ENCODE results near the gene DKK1.

DNA sequence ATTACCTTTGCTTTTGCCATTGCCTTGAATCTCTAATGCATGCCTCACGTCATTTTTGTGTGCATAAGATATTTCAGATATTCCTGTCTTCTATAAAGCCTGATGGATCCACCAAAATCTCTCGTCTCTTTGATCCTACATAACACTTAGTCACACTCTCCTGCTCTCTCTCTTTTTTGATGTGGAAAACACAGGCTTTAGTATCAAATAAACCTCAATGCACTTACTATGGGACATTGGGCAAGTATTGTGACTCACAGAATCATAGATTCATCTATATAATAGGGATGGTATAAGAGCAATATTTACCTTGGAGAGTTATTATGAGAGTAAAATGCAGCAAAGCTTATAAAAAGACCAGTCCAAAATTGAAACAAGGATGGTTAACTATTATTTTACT lies 39.1 kb downstream of the DKK1 start:
- TF ChIP-seq POLR2A (IDR thresholded peaks at IDR 0.05; ENCODE audit: low read length): no peak
- TF ChIP-seq, protein P1, sequence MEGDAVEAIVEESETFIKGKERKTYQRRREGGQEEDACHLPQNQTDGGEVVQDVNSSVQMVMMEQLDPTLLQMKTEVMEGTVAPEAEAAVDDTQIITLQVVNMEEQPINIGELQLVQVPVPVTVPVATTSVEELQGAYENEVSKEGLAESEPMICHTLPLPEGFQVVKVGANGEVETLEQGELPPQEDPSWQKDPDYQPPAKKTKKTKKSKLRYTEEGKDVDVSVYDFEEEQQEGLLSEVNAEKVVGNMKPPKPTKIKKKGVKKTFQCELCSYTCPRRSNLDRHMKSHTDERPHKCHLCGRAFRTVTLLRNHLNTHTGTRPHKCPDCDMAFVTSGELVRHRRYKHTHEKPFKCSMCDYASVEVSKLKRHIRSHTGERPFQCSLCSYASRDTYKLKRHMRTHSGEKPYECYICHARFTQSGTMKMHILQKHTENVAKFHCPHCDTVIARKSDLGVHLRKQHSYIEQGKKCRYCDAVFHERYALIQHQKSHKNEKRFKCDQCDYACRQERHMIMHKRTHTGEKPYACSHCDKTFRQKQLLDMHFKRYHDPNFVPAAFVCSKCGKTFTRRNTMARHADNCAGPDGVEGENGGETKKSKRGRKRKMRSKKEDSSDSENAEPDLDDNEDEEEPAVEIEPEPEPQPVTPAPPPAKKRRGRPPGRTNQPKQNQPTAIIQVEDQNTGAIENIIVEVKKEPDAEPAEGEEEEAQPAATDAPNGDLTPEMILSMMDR (IDR thresholded peaks at IDR 0.05): no peak
- no peak for TF ChIP-seq BHLHE40 (IDR thresholded peaks at IDR 0.05; ENCODE audit: low read depth, low read length)
- TF ChIP-seq, protein P2, sequence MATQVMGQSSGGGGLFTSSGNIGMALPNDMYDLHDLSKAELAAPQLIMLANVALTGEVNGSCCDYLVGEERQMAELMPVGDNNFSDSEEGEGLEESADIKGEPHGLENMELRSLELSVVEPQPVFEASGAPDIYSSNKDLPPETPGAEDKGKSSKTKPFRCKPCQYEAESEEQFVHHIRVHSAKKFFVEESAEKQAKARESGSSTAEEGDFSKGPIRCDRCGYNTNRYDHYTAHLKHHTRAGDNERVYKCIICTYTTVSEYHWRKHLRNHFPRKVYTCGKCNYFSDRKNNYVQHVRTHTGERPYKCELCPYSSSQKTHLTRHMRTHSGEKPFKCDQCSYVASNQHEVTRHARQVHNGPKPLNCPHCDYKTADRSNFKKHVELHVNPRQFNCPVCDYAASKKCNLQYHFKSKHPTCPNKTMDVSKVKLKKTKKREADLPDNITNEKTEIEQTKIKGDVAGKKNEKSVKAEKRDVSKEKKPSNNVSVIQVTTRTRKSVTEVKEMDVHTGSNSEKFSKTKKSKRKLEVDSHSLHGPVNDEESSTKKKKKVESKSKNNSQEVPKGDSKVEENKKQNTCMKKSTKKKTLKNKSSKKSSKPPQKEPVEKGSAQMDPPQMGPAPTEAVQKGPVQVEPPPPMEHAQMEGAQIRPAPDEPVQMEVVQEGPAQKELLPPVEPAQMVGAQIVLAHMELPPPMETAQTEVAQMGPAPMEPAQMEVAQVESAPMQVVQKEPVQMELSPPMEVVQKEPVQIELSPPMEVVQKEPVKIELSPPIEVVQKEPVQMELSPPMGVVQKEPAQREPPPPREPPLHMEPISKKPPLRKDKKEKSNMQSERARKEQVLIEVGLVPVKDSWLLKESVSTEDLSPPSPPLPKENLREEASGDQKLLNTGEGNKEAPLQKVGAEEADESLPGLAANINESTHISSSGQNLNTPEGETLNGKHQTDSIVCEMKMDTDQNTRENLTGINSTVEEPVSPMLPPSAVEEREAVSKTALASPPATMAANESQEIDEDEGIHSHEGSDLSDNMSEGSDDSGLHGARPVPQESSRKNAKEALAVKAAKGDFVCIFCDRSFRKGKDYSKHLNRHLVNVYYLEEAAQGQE (IDR thresholded peaks at IDR 0.05): no peak
- no peak for TF ChIP-seq EP300 (IDR thresholded peaks at IDR 0.05)
- TF ChIP-seq, protein P3, sequence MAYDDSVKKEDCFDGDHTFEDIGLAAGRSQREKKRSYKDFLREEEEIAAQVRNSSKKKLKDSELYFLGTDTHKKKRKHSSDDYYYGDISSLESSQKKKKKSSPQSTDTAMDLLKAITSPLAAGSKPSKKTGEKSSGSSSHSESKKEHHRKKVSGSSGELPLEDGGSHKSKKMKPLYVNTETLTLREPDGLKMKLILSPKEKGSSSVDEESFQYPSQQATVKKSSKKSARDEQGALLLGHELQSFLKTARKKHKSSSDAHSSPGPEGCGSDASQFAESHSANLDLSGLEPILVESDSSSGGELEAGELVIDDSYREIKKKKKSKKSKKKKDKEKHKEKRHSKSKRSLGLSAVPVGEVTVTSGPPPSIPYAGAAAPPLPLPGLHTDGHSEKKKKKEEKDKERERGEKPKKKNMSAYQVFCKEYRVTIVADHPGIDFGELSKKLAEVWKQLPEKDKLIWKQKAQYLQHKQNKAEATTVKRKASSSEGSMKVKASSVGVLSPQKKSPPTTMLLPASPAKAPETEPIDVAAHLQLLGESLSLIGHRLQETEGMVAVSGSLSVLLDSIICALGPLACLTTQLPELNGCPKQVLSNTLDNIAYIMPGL (CRISPR knock-in tag; IDR thresholded peaks at IDR 0.05; ENCODE audit: borderline replicate concordance): no peak
- no peak for TF ChIP-seq MAZ (IDR thresholded peaks at IDR 0.05; ENCODE audit: borderline replicate concordance, low read depth, low read length)
- no peak for TF ChIP-seq MAFK (IDR thresholded peaks at IDR 0.05; ENCODE audit: partially characterized antibody)
- TF ChIP-seq, protein P4, sequence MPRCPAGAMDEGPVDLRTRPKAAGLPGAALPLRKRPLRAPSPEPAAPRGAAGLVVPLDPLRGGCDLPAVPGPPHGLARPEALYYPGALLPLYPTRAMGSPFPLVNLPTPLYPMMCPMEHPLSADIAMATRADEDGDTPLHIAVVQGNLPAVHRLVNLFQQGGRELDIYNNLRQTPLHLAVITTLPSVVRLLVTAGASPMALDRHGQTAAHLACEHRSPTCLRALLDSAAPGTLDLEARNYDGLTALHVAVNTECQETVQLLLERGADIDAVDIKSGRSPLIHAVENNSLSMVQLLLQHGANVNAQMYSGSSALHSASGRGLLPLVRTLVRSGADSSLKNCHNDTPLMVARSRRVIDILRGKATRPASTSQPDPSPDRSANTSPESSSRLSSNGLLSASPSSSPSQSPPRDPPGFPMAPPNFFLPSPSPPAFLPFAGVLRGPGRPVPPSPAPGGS (IDR thresholded peaks at IDR 0.05): no peak
- no peak for TF ChIP-seq CBX8 (IDR thresholded peaks at IDR 0.05)
- TF ChIP-seq CEBPB (IDR thresholded peaks at IDR 0.05): no peak
- no peak for TF ChIP-seq MYC (IDR thresholded peaks at IDR 0.05; ENCODE audit: borderline replicate concordance, low read length)

Data from A549 (cell line).